ENCODE data around the gene TCF20. TPM values are rescaled to one million over a fixed set of nuclear protein-coding genes. Genes with fewer than 3 reads are reported as not detected.

Gene TCF20
- total RNA-seq, 4 donors from 2014 or later: 14.4 to 51.7 (median 27.3) TPM

- Histone ChIP-seq H3K4me3 (no peak overlapping the region), H3K36me3 (no peaks in the 10 kb centered on the region), H3K9me3 (no peaks in the 10 kb centered on the region), H3K4me1 (no peaks in the 10 kb centered on the region), H3K27ac (no peak overlapping the region), H3K27me3 (no peaks in the 10 kb centered on the region)
- intact Hi-C loops (cut with DNase I; ENCODE audit: low total_unique reads): no loop called here
- DNase-seq: no peak
- TF ChIP-seq POLR2A (IDR thresholded peaks at IDR 0.05): no peak
- no peak for TF ChIP-seq CTCF (IDR thresholded peaks at IDR 0.05)
Measured at GRCh38 chr22:42281284-42281683, 10.8 kb upstream of the TCF20 start.

- Histone ChIP-seq H3K4me3 (no peak overlapping the region), H3K4me1 (no peaks in the 10 kb centered on the region), H3K27ac (no peak overlapping the region), H3K9me3 (no peaks in the 10 kb centered on the region), H3K36me3 (no peaks in the 10 kb centered on the region), H3K27me3 (no peaks in the 10 kb centered on the region)
- intact Hi-C loops (cut with DNase I; ENCODE audit: low total_unique reads): no loop called here
- TF ChIP-seq CTCF (IDR thresholded peaks at IDR 0.05) (no peak), POLR2A (IDR thresholded peaks at IDR 0.05) (no peak)
- DNase-seq: no peak
Measured at GRCh38 chr22:42280836-42281235, 10.4 kb upstream of the TCF20 start.

GRCh38 chr22:42280140-42280539 is 9.7 kb upstream of the TCF20 start:
- H3K4me1 ChIP-seq: no peaks in the 10 kb centered on the region
- no peak for TF ChIP-seq CTCF (IDR thresholded peaks at IDR 0.05)
- TF ChIP-seq POLR2A (IDR thresholded peaks at IDR 0.05): no peak
- no peaks in the 10 kb centered on the region for H3K27me3 ChIP-seq
- H3K27ac ChIP-seq: no peak overlapping the region
- intact Hi-C loops (cut with DNase I; ENCODE audit: low total_unique reads): no loop called here
- H3K4me3 ChIP-seq: no peak overlapping the region
- H3K36me3 ChIP-seq: no peaks in the 10 kb centered on the region
- no peaks in the 10 kb centered on the region for H3K9me3 ChIP-seq
- DNase-seq: no peak

- Histone ChIP-seq H3K4me1 (no peaks in the 10 kb centered on the region), H3K9me3 (no peaks in the 10 kb centered on the region), H3K4me3 (no peak overlapping the region), H3K36me3 (no peaks in the 10 kb centered on the region), H3K27ac (no peak overlapping the region), H3K27me3 (no peaks in the 10 kb centered on the region)
- DNase-seq: no peak
- TF ChIP-seq POLR2A (IDR thresholded peaks at IDR 0.05) (no peak), CTCF (IDR thresholded peaks at IDR 0.05) (no peak)
- intact Hi-C loops (cut with DNase I; ENCODE audit: low total_unique reads): no loop called here
Measured at GRCh38 chr22:42279425-42280020, 9.1 kb upstream of the TCF20 start.

GRCh38 chr22:42277988-42278776 is 7.7 kb upstream of the TCF20 start:
- no peak overlapping the region for H3K27ac ChIP-seq
- DNase-seq: no peak

More at GRCh38 chr22:42277988-42278776, 7.7 kb upstream of the TCF20 start:
- TF ChIP-seq CTCF (IDR thresholded peaks at IDR 0.05) (no peak), POLR2A (IDR thresholded peaks at IDR 0.05) (no peak)
- Histone ChIP-seq H3K27me3 (no peaks in the 10 kb centered on the region), H3K36me3 (no peaks in the 10 kb centered on the region), H3K4me3 (no peak overlapping the region), H3K4me1 (no peaks in the 10 kb centered on the region), H3K9me3 (no peaks in the 10 kb centered on the region)
- intact Hi-C loops (cut with DNase I; ENCODE audit: low total_unique reads): no loop called here

Data from uterus (tissue), 4 donors.